Hepatocyte (in vitro differentiated cells): ENCODE measurements around the gene LDB2. TPM values are rescaled to one million over a fixed set of nuclear protein-coding genes. Genes with fewer than 3 reads are reported as not detected.
A peak's percentile ranks its signal among the peaks of the same experiment; 100 is the strongest.

Source experiments
- DNase-seq: peaks from one replicate; pipeline ENCODE4 v3.0.0-alpha.2; 2016; ENCODE audit warnings: low spot score
- H2AFZ ChIP-seq: fragments of 200-600 bp; sonication (generic); 2 replicates; pipeline ENCODE4 v1.6.0; 2016; ENCODE audit warnings: antibody characterized with exemption, mild to moderate bottlenecking
- H3K27ac ChIP-seq: fragments of 200-600 bp; sonication (generic); 2 replicates; pipeline ENCODE4 v1.5.1; 2016; ENCODE audit warnings: mild to moderate bottlenecking
- H3K27me3 ChIP-seq: fragments of 200-600 bp; sonication (generic); 2 replicates; pipeline ENCODE4 v1.6.1; 2016
- H3K36me3 ChIP-seq: fragments of 200-600 bp; sonication (generic); replicated peaks from 2 replicates; pipeline ENCODE4 v1.5.1; 2016; ENCODE audit warnings: low read depth; ENCODE audit not compliant: insufficient read depth
- H3K4me1 ChIP-seq: fragments of 200-600 bp; sonication (generic); 2 replicates; pipeline ENCODE4 v1.5.1; 2016; ENCODE audit warnings: mild to moderate bottlenecking, moderate library complexity; ENCODE audit not compliant: insufficient read depth
- H3K4me2 ChIP-seq: fragments of 200-600 bp; sonication (generic); 2 replicates; pipeline ENCODE4 v1.6.0; 2016
- H3K4me3 ChIP-seq: fragments of 200-600 bp; sonication (generic); 2 replicates; pipeline ENCODE4 v1.5.1; 2016; ENCODE audit warnings: mild to moderate bottlenecking
- H3K79me2 ChIP-seq: fragments of 200-600 bp; sonication (generic); 2 replicates; pipeline ENCODE4 v1.6.0; 2017; ENCODE audit warnings: mild to moderate bottlenecking
- H3K9me2 ChIP-seq: fragments of 200-600 bp; sonication (generic); replicated peaks from 2 replicates; pipeline ENCODE4 v1.6.0; 2017; ENCODE audit warnings: mild to moderate bottlenecking; ENCODE audit not compliant: insufficient read depth
- H3K9me3 ChIP-seq: fragments of 200-600 bp; sonication (generic); 2 replicates; pipeline ENCODE4 v1.5.1; 2016; ENCODE audit warnings: low read depth, mild to moderate bottlenecking
- H4K20me1 ChIP-seq: fragments of 200-600 bp; sonication (generic); 2 replicates; pipeline ENCODE4 v1.6.0; 2016; ENCODE audit warnings: mild to moderate bottlenecking; ENCODE audit not compliant: insufficient read depth, poor library complexity, severe bottlenecking
- EZH2 ChIP-seq: fragments of 200-600 bp; sonication (generic); IDR thresholded peaks from 2 replicates; pipeline ENCODE4 v1.6.1; 2016; ENCODE audit warnings: antibody characterized with exemption, mild to moderate bottlenecking, borderline replicate concordance
- EZH2phosphoT487 ChIP-seq: fragments of 200-600 bp; sonication (generic); IDR thresholded peaks from one replicate; pipeline ENCODE4 v1.6.1; 2018; ENCODE audit warnings: antibody characterized with exemption, mild to moderate bottlenecking, low read depth, moderate library complexity; ENCODE audit not compliant: unreplicated experiment, severe bottlenecking
- WGBS: methylation state at CpG from one replicate; pipeline ENCODE4 v1.1.6; 2016; ENCODE audit warnings: low lambda C conversion rate; ENCODE audit errors: missing lambda C conversion rate; 5-methylcytosine and 5-hydroxymethylcytosine counted together
- polyA plus RNA-seq: library from polyadenylated mRNA; unstranded; fragments of >200 nt; fragmentation: Nextera tagmentation; extraction: Ambion mirVana; gene quantifications from 2 replicates; pipeline ENCODE4 v1.2.1, GENCODE V29; 2016
- total RNA-seq: library from RNA; depleted of rRNA; stranded (reverse); fragments of >200 nt; gene quantifications from 2 replicates; pipeline ENCODE4 v1.2.3, GENCODE V29; 2014
- TF ChIP-seq, protein P1 (sequence below): fragments of 200-600 bp; sonication (generic); IDR thresholded peaks from 2 replicates; pipeline ENCODE4 v1.5.1; 2016; ENCODE audit warnings: antibody characterized with exemption, mild to moderate bottlenecking; ENCODE audit not compliant: poor library complexity

LDB2 gene
- total and polyA plus RNA-seq, 2 experiments from 2014 or later: 8.7 to 20.3 TPM

DNA sequence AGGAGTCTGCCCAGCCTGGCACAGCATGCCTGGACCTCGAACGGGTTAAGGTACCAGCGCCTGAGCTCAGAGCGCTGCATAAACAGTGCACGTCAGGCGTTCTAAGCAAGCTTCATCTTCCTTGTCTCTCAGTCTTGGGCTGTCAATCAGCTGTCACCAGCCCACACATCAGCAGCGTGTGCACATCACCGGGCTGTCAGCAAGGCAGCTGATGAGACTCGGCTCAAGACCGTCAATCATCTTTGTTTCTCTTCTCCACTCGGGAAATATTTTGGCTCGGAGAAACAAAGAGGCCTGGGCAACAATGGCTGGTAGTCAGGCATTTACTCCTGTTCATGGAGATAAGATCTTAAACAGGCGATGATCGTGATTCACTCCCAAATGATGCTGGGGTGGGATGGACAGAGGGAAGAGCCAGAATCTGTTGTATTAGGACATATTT is 141.3 kb downstream of the LDB2 start:
- H3K4me2 ChIP-seq: no peak overlapping the region
- H3K79me2 ChIP-seq: no peaks in the 10 kb centered on the region
- H2AFZ ChIP-seq: no peak overlapping the region
- DNase-seq: no peak
- H3K27me3 ChIP-seq: no peaks in the 10 kb centered on the region
- H3K36me3 ChIP-seq: no peaks in the 10 kb centered on the region
- H3K27ac ChIP-seq: no peak overlapping the region
- no peaks in the 10 kb centered on the region for H3K9me2 ChIP-seq
- no peak overlapping the region for H3K4me3 ChIP-seq
- H3K4me1 ChIP-seq: peaks cover 16% of the 10 kb centered on the region
- H3K9me3 ChIP-seq: no peaks in the 10 kb centered on the region
- no peaks in the 10 kb centered on the region for H4K20me1 ChIP-seq
- WGBS: 76% methylated on average over 14 of the region's 14 CpGs
- TF ChIP-seq, protein P1, sequence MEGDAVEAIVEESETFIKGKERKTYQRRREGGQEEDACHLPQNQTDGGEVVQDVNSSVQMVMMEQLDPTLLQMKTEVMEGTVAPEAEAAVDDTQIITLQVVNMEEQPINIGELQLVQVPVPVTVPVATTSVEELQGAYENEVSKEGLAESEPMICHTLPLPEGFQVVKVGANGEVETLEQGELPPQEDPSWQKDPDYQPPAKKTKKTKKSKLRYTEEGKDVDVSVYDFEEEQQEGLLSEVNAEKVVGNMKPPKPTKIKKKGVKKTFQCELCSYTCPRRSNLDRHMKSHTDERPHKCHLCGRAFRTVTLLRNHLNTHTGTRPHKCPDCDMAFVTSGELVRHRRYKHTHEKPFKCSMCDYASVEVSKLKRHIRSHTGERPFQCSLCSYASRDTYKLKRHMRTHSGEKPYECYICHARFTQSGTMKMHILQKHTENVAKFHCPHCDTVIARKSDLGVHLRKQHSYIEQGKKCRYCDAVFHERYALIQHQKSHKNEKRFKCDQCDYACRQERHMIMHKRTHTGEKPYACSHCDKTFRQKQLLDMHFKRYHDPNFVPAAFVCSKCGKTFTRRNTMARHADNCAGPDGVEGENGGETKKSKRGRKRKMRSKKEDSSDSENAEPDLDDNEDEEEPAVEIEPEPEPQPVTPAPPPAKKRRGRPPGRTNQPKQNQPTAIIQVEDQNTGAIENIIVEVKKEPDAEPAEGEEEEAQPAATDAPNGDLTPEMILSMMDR: no peak
- TF ChIP-seq EZH2: no peak
- no peak for TF ChIP-seq EZH2phosphoT487

DNA sequence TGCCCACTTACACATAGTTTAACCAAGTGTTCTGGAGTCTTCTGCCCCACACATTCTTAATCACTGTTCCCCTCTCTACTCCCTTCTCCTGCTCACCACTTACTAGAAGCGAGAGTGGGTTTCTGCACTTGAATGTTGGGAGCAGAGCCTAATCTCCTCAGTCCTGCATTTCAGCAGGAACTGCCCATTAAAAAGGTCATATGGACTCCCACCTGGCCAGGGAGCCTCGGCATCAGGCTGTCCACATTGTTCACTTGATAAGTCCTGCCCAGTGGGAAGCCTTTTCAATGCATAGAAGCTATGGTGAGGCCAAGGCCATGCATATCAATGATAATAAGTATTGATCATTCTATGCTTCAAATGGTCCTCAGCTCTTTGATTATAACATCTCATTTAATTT is 144.3 kb downstream of the LDB2 start:
- Histone ChIP-seq H3K36me3 (no peaks in the 10 kb centered on the region), H3K27me3 (no peaks in the 10 kb centered on the region), H2AFZ (no peak overlapping the region), H3K9me2 (no peaks in the 10 kb centered on the region), H3K4me2 (no peak overlapping the region), H3K4me3 (no peak overlapping the region), H3K9me3 (no peaks in the 10 kb centered on the region), H3K79me2 (no peaks in the 10 kb centered on the region), H3K27ac (no peak overlapping the region), H3K4me1 (no peaks in the 10 kb centered on the region), H4K20me1 (no peaks in the 10 kb centered on the region)
- DNase-seq: no peak
- WGBS: 80% methylated on average over 2 of the region's 2 CpGs
- TF ChIP-seq EZH2 (no peak), EZH2phosphoT487 (no peak)
- TF ChIP-seq, protein P1: no peak

DNA sequence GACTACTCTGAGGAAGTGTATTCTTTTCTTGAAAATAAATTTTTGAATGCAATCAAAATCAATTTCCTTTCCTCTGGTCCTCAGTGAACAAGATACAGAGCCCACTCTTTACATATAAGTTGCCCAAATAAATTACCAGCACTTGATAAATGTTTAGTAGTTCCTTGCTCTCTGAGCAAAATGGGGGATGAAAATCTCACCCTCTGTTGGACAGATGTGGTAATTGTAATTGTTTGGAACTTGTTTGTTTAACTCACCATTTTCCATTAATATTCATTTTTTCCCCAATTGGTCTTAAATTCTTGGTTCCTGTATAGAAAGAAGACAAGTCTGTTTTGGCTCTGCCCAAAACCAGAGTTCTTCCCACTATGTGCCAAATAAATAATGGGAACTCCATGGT is 146.3 kb downstream of the LDB2 start:
- Histone ChIP-seq H4K20me1 (no peaks in the 10 kb centered on the region), H3K36me3 (no peaks in the 10 kb centered on the region), H3K4me1 (no peaks in the 10 kb centered on the region), H3K9me3 (no peaks in the 10 kb centered on the region), H3K79me2 (no peaks in the 10 kb centered on the region), H3K4me3 (no peak overlapping the region), H3K27me3 (no peaks in the 10 kb centered on the region), H2AFZ (no peak overlapping the region), H3K27ac (no peak overlapping the region), H3K9me2 (no peaks in the 10 kb centered on the region), H3K4me2 (no peak overlapping the region)
- TF ChIP-seq EZH2phosphoT487 (no peak), EZH2 (no peak)
- TF ChIP-seq, protein P1: peak; percentile 21
- DNase-seq: no peak
